Measurements from ENCODE around the gene AUH. TPM values are rescaled to one million over a fixed set of nuclear protein-coding genes. Genes with fewer than 3 reads are reported as not detected.
"Not testable (repeated sequence)": the region's sequence is repeated elsewhere in the genome, so short reads cannot be mapped to it uniquely, and the experiment has no call there.

The AUH gene
- total RNA-seq, 2 experiments from 2014 or later = 28.2 to 31.4 TPM

GRCh38 chr9:91383577-91383976, 21.9 kb upstream of the AUH start:
- ChIA-PET CTCF (no interaction called here), POLR2A (no interaction called here)

- POLR2A ChIA-PET = no interaction called here
- CTCF ChIA-PET = no interaction called here
These were observed 20.6 kb upstream of the AUH start for GRCh38 chr9:91382298-91382697.

GRCh38 chr9:91379426-91379825, 17.7 kb upstream of the AUH start:
- CTCF ChIA-PET = no interaction called here
- POLR2A ChIA-PET = no interaction called here

- POLR2A ChIA-PET = no interaction called here
- CTCF ChIA-PET = no interaction called here
These were observed 17.0 kb upstream of the AUH start for GRCh38 chr9:91378695-91379127.

GRCh38 chr9:91378054-91378453, 16.3 kb upstream of the AUH start:
- POLR2A ChIA-PET, CTCF ChIA-PET: not testable (repeated sequence)

- ChIA-PET CTCF (no interaction called here), POLR2A (no interaction called here)
These were observed 14.5 kb upstream of the AUH start for GRCh38 chr9:91376239-91376638.

GRCh38 chr9:91374939-91375338, 13.2 kb upstream of the AUH start:
- ChIA-PET POLR2A (no interaction called here), CTCF (interaction anchor here (0.7 kb wide), 1 partner anchor 126 kb away, joined by 4 read pairs; no protein-coding TSS in a partner anchor)

GRCh38 chr9:91371894-91372293, 10.2 kb upstream of the AUH start:
- ChIA-PET POLR2A (no interaction called here), CTCF (interaction anchor here (0.7 kb wide), 1 partner anchor 13 kb away, joined by 4 read pairs; no protein-coding TSS in a partner anchor)

- POLR2A ChIA-PET, CTCF ChIA-PET: not testable (repeated sequence)
These were observed 8.3 kb upstream of the AUH start for GRCh38 chr9:91370006-91370405.

GRCh38 chr9:91364702-91365101, 3.0 kb upstream of the AUH start:
- POLR2A ChIA-PET = no interaction called here
- CTCF ChIA-PET = interaction anchor here (1.3 kb wide), 1 partner anchor 68 kb away, joined by 3 read pairs; no protein-coding TSS in a partner anchor

GRCh38 chr9:91364005-91364404, 2.3 kb upstream of the AUH start:
- POLR2A ChIA-PET = no interaction called here
- CTCF ChIA-PET = interaction anchor here (1.3 kb wide), 1 partner anchor 69 kb away, joined by 3 read pairs; no protein-coding TSS in a partner anchor

GRCh38 chr9:91362051-91362611, 413 bp upstream of the AUH start:
- POLR2A ChIA-PET = interaction anchor here (0.6 to 1.7 kb wide), 2 partner anchors 59 to 62 kb away, joined by 3 to 12 read pairs; partner anchors contain the start of gene NFIL3

GRCh38 chr9:91360551-91361290, 997 bp downstream of the AUH start:
- ChIA-PET CTCF (interaction anchor here (0.9 to 2.0 kb wide), 3 partner anchors 55 to 445 kb away, joined by 3 to 6 read pairs (median 4); no protein-coding TSS in a partner anchor), POLR2A (interaction anchor here (0.5 to 1.7 kb wide), 6 partner anchors 25 to 261 kb away, joined by 3 to 12 read pairs (median 4); partner anchors contain the start of gene NFIL3)

More at GRCh38 chr9:91362051-91362611, 413 bp upstream of the AUH start:
- CTCF ChIA-PET = no interaction called here

- CTCF ChIA-PET = interaction anchor here (0.6 to 2.0 kb wide), 6 partner anchors 33 to 445 kb away, joined by 3 to 6 read pairs (median 4); no protein-coding TSS in a partner anchor
These were observed 1.8 kb downstream of the AUH start for GRCh38 chr9:91359734-91360470.

GRCh38 chr9:91359083-91359482, 2.6 kb downstream of the AUH start:
- CTCF ChIA-PET = interaction anchor here (0.7 to 2.0 kb wide), 9 partner anchors 13 to 444 kb away, joined by 3 to 6 read pairs (median 4); partner anchors contain the start of gene NFIL3
- POLR2A ChIA-PET = interaction anchor here (0.7 to 1.8 kb wide), 6 partner anchors 11 to 227 kb away, joined by 3 to 11 read pairs (median 4); no protein-coding TSS in a partner anchor

More at GRCh38 chr9:91359734-91360470, 1.8 kb downstream of the AUH start:
- POLR2A ChIA-PET = interaction anchor here (0.6 to 1.8 kb wide), 8 partner anchors 14 to 260 kb away, joined by 3 to 11 read pairs (median 4); no protein-coding TSS in a partner anchor

- ChIA-PET POLR2A (no interaction called here), CTCF (no interaction called here)
These were observed 6.8 kb downstream of the AUH start for GRCh38 chr9:91354881-91355280.

GRCh38 chr9:91349115-91349555, 12.6 kb downstream of the AUH start:
- ChIA-PET POLR2A (no interaction called here), CTCF (no interaction called here)

GRCh38 chr9:91348191-91348807, 13.4 kb downstream of the AUH start:
- POLR2A ChIA-PET = interaction anchor here (0.7 to 1.0 kb wide), 2 partner anchors 11 to 248 kb away, joined by 3 read pairs; no protein-coding TSS in a partner anchor
- CTCF ChIA-PET = no interaction called here

GRCh38 chr9:91347377-91347776, 14.3 kb downstream of the AUH start:
- CTCF ChIA-PET = interaction anchor here (2.1 kb wide), 1 partner anchor 154 kb away, joined by 6 read pairs; no protein-coding TSS in a partner anchor
- POLR2A ChIA-PET = interaction anchor here (0.9 kb wide), 2 partner anchors 184 to 388 kb away, joined by 3 read pairs; no protein-coding TSS in a partner anchor

Measured in activated CD8-positive, alpha-beta memory T cell treated with anti-CD3 and anti-CD28 coated beads for 36 hours (primary cell).